NCI-H748 (cell line): Measurements from ENCODE around the gene MRLN.
"Not testable (repeated sequence)": the region's sequence is repeated elsewhere in the genome, so short reads cannot be mapped to it uniquely, and the experiment has no call there.

Experiments
- DNase-seq: peaks from one replicate; lab custom pipeline; 2025; ENCODE audit not compliant: unreplicated experiment; lab: John Stamatoyannopoulos, UW

The MRLN gene

DNA sequence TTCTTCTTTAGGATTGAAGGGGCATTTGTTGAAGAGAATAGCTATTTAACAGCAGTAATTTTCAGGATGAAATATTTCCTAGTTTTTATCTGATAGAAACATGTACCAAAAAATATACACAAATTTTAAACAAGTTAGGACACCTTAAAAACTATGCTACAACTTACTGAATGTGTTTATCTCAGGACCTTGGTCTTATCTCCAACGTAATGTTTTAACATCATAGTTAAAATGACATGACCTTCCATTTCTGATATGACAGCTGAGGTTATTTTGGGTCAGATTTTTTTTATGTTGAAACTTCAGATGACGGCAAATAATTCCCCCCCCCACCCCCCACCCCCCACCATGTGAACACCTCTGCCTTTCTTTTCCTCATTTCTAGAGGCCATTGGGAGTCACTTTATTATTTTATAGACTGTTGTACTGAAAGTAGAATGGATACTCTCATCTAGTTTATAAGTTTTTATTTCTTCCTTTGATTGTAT lies 8.0 kb downstream of the MRLN start:
- no peak for DNase-seq

DNA sequence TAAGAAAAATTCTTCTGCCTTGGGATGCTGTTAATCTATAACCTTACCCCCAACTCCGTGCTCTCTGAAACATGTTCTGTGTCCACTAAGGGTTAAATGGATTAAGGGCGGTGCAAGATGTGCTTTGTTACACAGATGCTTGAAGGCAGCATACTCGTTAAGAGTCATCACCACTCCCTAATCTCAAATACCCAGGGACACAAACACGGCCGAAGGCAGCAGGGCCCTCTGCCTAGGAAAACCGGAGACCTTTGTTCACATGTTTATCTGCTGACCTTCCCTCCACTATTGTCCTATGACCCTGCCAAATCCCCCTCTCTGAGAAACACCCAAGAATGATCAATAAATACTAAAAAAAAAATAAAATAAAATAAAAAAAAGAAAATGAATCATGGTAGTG lies 8.5 kb downstream of the MRLN start:
- DNase-seq, result not testable (repeated sequence)

DNA sequence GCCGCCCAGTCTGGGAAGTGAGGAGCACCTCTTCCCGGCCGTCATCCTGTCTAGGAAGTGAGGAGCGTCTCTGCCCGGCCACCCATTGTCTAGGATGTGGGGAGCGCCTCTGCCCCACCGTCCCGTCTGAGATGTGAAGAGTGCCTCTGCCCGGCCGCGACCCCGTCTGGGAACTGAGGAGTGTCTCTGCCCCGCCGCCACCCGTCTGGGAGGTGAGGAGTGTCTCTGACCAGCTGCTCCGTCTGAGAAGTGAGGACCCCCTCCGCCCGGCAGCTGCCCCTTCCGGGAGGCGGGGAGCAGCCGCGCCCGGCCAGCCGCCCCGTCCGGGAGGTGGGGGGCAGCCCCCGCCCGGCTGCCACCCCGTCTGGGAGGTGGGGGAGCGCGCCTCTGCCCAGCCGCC lies 9.1 kb downstream of the MRLN start:
- DNase-seq, result not testable (repeated sequence)

DNA sequence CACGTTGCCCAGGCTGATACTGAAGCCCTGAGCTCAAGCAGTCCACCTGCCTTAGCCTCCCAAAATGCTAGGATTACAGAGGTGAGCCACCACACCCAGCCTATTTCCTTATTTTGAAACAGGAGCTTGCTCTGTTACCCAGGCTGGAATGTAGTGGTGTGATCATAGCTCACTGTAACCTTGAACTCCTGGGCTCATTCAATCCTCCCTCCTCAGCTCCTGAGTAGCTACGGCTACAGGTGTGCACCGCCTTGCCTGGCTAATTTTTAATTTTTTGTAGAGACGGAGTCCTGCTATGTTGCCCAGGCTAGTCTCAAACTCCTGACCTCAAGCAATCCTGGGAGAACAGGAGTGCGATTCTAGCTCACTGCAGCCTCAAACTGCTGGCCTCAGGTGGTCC lies 11.7 kb downstream of the MRLN start:
- DNase-seq, result no peak

DNA sequence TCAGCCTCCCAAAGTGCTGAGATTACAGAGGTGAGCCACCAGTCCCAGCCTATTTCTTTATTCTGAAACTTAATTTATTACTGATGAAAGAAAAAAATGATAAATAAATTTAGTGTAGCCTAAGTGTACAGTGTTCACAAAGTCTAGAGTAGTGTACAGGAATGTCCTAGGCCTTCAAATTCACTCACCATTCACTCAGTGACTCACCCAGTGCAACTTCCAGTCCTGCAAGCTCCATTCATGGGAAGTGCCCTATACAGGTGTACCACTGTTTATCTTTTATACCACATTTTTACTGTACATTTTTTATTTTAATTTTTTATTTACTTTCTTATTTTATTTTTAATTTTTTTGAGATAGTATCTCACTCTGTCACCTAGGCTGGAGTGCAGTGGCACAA lies 12.2 kb downstream of the MRLN start:
- no peak for DNase-seq

DNA sequence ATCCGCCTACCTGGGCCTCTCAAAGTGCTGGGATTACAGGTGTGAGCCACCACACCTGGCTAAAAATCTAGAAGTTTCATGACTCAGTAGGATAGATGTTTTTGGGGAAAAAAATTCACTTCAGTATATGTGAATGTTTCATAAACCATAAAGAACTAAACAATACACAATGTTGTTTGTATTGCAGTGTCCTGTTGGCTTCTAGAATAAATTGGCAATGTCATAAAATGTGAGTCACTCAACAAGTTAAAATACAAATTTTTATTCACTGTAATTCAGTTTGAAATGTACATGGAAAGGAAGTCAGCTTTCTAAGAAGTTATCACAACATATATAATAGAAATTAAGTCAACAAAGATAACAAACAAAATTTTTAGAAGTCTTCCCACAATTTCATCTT lies 16.5 kb downstream of the MRLN start:
- DNase-seq, result no peak

DNA sequence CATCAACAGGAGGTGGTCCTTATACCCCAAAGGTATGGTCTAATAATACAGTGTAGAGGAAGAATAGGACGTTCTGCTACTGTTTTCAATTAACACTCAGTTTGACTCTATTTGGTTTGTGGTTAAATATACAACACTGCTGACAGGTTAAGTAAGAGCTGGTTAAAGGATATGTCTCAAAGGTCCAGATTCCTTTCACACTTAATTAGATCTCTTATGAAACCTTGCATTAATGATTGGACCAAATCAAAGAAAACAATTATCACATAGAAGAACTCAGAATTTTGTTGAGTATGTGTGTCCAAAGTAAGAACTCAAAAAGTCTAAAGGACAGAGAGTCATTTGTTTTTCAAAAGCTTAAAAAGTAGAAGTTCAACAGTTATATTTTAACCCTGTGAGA lies 18.0 kb downstream of the MRLN start:
- DNase-seq, result no peak

DNA sequence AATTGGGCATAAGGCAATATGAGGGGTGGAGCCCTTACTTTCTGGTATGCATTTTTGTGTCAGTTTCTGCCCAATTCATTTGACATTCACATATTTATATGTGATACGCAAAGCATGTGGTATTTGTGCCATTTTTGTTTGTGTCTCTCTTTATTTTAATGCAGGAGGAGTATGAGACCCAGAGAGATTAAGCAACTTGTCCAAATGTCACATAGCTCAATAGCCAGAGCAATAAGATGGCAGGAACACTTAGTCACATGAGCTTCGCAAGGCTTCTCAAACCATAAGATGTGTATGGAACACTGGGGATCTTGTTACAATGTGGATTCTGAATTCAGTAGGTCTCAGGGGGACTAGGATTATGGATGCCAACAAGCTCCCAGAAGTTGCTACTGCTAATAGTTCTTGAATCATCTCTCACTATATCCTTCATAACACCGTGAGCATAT lies 19.2 kb downstream of the MRLN start:
- DNase-seq, result no peak

DNA sequence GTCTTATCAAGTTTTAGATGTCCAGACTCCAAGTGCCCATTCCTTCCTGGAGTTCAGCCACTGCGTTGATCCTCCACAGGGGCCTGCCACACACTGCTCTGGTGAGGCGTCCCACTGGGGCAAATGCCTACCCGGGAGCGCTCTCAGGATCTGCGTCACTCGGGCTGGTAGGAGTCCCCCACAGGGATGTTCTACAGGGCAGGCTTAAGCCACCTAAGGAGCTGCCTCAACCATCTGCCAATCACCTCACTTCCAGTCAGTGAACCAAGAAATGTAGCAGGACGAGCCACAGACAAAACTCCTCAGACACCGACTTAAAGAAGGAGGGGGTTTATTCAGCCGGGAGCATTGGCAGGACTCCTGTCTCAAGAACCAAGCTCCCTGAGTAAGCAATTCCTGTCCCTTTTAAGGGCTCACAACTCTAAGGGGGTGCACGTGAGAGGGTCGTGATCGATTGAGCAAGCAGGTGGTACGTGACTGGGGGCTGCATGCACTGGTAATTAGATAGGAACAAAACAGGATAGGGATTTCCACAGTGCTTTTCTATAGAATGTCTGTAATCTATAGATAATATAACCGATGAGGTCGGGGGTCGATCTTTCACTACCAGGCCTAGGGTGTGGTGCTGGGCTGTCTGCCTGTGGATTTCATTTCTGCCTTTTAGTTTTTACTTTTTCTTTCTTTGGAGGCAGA lies 19.8 kb downstream of the MRLN start:
- not testable (repeated sequence) for DNase-seq

DNA sequence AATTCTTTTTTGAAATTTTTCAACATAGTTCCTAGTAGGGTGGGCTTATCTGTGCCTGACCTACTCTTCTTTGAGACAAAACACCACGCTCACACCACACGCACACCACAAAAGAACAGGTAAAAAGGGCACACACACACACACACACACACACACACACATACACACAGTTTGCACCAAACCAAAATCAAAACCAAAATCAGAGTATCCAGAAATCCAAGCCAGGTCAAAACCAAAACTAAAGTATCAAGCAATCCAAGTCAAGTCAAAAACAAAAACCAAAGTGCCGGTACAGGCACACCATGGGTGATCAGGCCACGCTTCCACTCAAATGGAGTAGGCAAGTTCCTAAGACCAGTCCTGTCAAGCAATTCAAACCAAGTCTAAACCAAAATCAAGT lies 20.4 kb downstream of the MRLN start:
- DNase-seq, result not testable (repeated sequence)

DNA sequence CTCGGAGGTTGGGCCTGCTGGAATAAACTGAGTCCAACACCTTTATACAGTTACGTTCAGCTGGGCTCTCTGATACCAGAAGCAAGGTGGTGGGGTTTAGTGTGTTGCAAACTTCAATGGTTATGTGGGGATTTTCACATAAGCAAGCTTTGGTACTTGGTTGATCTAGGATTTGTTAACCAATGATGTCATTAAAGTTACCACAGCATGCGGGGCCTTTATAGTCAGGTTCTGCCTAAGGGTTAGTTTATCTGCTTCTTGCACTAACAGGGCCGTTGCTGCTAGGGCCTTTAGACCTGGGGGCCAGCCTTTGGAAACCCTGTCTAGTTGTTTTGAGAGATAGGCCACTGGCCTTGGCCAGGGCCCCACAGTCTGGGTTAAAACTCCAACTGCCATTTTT lies 24.1 kb downstream of the MRLN start:
- DNase-seq, result not testable (repeated sequence)

DNA sequence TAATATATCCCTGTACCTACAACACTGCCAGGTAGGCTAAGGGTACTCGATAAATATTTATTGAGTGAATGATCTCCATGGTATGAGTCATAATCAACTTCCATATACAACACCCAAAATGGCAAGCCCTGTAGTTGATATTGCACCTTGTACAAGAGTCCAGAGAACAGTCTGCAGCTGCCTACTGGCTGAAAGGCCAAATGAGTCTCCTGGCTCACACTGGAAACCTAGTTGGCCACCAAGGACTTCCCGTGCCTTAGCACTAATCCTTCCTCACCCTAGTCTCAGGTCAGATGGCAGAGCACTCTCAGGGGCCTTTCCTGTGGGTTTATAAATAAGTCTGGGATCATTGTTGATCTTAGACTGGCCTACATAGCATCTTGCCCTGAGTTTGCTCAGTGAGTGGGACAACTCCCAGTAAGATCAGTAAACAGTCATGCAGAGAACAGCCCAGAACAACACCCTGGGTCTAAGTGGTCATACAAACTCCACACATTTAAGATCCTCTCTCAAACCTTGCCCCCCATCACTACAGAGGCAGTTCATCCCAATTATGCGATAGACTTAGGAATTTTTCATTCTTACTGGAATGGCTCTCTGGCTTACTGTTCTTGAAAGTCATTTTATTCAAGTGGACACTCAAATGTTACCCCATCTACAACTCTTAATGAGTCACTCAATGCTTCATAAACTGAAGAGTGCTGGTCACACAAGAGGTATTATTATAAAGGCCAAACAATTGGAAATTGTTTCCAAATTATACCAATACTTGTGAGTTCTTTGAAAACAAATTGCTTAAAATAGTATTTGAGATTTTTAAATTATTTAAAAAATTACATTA lies 28.9 kb downstream of the MRLN start:
- no peak for DNase-seq

DNA sequence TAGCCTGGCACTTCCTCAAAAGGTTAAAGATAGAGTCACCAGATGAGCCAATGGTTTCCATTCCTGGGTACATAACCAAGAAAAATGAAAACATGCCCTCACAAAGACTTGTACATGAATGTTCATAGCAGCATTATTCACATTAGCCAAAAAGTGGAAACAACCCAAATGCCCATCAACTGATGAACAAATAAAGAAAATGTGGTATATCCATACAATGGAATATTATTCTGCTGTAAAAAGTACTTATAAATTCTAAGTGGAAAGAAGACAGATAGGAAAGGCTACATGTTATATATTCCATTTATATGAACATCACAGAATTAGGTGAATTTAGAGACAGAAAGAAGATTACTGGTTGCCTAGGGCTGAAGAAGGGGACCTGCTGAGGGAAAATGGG lies 32.9 kb downstream of the MRLN start:
- DNase-seq, result no peak

DNA sequence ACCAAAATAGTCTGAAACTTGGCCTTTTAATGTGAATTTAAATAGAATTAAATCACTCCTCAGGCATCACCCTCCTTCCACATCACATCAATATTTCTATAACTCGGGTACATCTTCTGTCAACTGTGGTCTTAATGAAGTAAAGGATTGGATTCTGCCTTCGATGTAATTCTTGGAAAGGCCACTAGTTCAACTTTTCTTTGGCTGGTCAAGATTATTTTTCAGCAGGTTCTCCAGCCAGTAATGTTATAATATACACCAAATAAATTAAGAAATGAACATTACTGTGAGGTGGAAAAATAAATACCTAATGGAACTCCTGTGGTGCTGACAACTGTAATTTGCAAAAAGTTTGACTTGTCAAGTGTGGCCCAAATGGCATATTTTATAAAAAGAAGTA lies 33.9 kb downstream of the MRLN start:
- DNase-seq, result no peak

DNA sequence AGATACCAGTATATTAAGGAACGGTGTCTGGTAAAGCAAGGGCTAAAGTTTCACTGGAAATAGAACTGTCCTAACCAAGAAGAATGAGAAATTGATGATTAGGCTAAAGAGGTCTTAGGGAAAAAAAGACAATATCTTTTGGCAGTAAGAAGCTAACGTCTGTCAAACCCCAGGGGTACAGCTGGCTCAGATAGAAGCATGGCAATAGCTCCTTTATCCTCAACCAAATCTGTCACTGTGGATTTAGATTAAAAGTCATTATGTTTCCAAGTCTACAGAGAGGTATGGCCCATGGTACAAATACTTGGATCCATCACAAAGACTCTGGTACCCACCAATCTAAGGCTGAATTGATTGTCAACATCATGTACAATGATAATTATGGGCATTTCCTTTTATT lies 35.0 kb downstream of the MRLN start:
- no peak for DNase-seq

DNA sequence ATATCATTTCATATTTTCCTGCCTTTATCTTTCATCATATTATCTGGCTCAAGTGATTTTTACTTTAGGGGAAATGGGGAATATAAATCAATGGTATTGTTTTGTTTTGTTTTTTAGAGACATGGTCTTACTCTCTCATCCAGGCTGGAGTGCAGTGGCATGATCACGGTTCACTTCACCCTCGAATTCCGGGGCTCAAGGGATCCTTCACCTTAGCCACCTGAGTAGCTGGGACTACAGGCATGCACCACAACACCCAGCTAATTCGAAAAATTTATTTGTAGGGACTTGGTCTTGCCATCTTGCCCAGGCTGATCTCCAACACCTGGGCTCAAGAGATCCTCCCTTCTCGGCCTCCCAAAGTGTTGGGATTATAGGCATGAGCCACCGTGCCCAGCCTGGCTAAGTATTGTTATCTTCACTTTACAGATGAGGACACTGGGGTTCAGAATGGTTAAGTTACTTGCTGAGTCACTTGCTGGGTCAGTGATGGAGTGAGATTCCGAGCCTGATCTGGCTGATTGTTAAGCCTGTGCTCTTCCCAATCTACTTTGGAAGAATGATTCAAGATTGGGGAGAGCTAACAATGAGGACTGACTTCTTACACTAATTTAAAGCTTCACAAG lies 39.9 kb downstream of the MRLN start:
- DNase-seq, result no peak

DNA sequence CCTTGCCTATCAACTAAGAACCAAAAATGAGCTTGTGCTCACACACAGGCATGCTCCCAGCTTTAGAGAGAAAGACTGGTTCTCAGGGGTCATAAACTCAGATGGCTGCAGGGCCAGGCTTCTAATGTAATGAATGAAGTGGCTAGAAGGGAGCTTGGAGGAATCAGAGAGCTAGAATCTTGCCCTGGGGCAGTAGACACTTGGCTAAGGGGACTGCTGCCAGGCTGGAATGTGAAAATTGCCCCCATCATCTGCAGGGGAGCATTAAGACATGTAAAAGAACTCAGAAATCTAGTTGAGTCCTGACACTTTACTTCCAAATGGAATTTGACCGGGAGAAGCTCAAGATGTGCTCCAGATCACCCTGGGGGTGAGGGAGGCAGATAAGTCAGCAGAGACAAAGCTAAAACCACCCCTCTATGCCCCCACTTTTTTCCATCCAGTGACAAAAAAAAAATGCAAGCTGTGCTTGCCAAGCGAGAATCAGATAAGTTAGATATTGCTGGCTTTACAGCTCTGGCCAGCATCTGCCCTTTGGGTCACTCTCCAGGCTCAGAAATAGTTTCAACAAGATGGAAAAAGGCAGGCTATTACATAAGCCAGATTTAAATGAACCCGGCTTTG lies 41.3 kb downstream of the MRLN start:
- DNase-seq, result no peak

DNA sequence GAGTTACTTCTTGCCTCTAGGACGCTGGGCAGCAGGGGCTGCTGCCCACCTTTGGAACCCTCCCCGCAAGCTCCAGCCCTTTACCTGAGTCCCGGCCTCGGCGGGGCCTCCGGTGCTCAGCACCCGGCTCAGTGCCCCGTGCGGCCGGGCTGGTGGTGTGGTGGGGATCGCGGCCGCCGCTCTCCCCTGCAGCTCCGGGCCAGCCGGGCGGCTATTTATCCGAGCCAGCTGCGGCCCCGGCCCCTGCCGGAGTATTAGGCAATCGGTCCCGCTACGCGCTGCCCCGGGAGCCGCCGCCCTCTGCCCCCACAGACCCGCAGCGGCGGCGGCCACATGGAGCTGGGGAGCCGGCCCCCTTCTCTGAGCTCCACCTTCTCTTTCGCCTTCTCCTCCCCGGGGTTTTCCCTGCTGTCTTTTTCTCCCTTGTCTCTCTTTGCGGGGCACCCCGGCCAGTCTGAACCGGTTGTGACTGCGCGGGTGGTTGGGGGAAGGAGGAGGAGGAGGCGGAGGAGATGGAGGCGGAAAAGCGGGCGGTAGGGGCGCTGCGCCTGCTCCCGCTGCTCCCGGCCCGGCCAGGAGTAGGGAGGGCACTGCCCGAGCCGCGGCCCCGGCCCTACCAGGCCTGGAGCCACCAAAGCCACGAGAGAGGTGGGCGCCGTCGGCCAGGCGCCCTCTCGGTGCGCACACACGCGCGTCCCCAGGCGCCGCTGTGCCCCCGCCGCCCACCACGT lies 43.7 kb downstream of the MRLN start, which contains the start of gene SLC16A9:
Gene SLC16A9 (minus strand): TSS at position 456 of the 731 bp plus-strand sequence. CDS start 25,559 bp downstream, outside the sequence.
- DNase-seq, result peak; percentile 67

DNA sequence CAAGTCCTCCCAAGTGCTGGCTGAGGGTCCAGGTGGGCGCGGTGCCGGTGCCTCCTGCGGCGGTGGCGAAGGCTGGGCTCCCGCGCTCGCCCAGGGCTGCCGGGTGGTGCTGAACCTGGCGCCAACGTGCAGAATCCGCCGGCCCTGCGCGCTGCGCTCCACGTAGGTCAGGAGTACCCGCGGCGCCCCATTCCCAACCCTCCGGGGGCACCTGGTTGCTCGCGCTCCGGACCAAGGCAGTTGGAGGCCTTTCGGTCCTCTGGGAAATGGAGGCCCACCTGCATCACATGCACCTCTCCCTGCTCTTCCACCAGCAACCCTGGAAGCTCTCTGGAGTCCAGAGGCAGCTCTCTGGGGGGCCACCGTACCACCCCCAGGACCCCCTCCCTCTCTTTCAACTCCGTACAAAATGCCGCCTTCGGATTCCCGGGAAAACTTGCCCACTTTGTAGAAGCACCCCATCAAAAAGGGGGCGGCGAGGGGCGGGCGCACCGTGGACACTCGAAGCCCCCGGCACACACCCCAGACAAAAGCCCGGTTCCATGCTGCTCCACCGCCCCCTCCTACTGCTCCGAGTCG lies 44.4 kb downstream of the MRLN start:
- peak; percentile 54 for DNase-seq
